Stimulated activated CD8-positive, alpha-beta memory T cell treated with anti-CD3 and anti-CD28 coated beads, Interleukin-7, amount 100 ng/mL, for 1 hour (primary cell): ENCODE measurements around the gene HEMK1.

Source experiments
- DNase-seq, 2 donors: peaks; one replicate each; pipeline ENCODE4 v3.0.0-alpha.2; 2020; ENCODE audit warnings: low read depth in 2 of 2

The HEMK1 gene

DNA sequence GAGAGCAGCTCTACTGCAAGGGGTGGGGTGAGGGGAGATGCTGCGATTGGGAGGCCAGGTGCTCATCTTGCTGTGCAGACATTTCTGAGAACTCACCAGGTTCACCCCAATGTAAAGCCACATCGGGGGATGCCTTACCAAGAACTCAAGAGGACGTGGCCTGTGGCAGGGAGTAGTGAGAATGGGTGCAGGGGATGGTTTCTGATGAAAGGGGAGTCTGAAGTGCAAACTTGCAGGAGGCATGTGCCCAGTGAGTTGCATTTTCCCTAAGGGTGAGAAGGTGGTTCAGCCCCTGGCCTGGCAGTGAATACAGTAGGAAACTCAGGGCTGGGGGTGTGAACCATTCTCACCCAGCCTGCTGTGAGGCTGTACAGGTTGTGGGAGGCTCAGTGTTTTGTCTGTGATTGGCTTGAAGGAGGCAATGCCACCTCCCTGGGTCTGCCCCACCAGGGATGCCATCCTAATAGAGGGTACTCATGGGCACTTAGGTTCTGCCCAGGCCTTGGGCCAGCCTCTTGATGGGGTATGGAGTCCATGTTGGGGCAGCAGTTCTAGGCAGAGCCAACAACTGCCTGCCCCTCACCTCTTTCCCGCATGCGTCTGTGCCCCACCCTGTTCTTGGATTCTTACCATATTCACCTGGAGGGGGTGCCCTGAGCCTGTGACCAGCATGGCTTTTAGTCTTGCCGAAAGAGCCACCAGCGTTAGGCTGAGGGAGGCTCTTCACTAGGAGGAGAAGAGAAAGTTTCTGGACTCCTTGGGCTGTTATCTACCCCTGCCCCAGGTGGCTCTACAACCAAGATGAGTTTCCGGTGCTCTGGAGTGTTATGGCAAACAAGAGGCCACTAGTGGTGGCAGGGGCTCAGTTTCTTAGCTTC, 4.5 kb downstream of the HEMK1 start:
- peak; percentile 41 to 46 for DNase-seq

DNA sequence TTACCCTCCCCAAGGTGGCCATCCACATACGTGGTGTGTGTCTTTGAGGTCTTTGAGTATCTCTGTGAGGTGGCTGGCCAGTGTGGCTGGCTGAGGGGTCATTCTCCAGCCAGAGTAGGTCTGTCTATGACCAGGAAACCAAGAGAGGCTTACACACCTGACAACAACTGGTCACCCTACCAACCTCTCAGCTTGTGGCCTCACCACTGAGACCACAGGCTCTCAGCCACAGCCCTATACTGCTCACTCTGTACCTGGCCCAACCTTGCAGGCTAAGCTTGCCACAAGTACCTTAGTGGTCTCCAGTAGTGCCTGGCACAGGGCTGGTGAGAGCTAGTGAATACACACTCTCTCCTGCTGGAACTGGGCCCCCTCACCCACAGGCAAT, 5.1 kb downstream of the HEMK1 start:
- DNase-seq: no peak

DNA sequence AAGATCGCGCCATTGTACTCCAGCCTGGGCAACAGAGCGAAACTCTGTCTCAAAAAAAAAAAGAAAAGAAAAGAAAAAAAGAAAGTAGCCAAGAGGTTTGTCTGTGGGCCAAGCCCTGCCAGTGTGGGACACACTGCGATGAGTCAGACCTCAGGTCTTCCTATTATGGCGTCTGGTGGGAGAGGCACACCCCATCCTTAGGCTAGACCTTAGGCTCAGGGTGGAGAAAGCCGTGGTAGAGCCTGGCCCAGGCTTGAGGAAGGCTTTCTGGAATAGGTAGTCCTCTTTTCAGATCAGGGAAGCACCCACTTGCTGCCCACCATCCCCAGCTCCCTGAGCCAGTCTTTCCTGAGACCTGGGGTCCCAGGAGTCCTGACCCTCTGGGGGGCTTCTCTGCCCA, 6.0 kb downstream of the HEMK1 start:
- DNase-seq: no peak

DNA sequence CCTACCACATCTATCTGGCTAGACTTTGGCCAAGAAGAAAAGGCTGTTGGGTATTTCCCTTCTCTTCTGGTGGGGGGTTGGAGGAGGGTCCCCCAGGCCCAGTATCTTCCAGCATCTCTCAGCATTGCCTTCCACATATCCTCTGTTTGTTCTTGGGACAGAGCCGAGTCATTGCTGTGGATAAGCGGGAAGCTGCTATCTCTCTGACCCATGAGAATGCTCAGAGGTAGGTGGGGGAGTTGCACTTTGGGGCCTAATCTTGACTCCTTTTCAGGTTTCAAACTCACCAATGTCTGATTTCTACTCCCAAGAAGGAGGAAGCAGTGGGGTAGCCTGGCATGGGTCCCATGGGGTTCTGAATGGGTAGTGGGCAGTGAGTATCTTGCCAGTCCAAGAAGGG, 8.0 kb downstream of the HEMK1 start:
- DNase-seq: no peak

DNA sequence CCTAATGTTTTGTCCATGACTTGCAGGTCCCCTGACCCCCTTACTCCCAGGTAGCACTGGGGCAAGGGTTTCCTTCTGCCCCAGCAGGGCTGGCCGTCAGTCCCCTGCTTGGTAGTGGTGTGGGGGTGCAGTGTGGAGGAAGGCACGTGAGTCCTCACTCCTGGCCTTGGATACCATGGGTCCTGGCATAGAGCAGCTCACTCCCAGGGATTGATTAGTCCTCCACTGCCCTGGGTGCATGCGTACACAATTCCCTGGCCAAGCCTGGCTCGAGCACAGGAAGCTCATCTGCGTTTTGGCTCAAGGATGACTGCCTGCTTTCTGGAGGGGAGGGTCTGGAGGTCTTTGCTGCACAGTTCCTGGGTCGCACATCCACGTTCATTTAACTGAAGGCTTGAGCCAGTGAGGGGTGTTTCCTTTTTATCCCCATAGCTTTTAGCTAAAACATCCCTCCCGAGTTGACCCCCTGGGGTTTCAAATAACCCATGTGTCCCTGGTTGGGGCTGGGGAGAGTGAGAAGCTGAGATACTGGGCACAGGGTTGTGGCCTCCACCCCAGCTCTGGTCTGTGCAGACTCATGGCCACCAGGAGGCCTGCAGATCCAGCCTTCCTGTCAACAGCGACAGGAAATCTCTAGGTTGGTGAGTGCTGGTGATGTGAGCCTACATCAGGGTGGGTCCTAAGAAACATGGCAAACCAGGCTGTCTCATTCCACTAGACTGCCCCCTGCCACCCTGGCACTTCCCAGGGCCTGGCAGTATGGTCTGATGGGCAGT, 11.5 kb downstream of the HEMK1 start:
- DNase-seq: no peak

DNA sequence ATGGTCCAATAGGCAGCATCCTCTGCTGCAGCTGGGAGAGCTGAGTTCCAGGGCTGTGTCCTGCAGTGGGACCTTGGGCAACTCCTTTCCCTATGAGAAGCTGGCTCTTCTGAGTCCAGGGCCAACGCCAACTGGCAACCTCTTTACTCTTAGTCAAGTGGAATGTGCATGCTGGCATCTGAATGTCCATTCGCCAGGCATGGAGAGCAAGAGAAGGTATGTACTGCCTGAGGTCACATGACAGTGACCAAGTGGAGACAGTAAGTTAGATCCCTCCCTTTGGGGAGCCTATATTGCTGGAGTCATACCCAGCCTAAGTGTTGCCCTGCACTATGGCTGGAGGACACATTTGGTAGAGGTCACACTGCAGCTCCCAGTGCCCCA, 12.1 kb downstream of the HEMK1 start:
- DNase-seq: no peak

DNA sequence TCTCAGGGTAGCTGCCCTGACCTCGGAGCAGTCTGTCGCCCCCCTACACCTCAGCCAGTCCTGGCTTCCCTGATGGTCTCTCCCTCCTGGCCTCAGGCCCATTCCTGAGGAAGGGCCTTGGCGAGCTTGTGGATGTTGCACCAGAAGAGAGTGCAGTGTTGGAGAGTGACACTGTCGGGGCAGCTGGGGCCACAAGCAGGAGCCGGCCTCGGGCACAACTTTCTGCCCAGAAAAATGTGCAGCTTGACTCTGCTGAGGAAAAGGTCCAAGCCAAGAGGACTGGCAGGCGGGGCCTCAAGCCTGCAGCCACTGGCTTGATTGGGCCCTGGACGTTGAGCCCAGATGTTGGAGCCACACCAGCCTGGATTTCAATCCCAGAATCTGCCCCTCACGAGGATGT, 12.8 kb downstream of the HEMK1 start:
- no peak for DNase-seq

DNA sequence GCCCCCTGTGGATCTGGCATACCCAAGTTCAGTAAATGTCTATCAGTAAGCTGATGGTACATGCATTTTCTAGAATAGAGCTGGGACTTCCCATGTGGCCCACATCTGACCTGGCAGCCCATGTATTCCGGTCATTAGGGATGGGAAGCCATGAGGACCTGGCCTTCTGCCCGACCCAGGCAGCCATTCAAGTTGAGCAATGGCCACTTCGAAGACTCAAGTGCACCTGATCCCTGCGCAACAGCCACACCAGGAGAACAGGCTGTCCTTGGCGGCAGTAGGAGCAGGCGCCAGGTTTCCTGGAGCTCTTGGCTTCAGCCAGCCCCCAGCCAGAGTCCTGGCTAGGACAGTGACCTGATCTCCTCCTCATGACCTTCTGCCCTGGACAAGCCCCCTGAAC, 14.6 kb downstream of the HEMK1 start:
- no peak for DNase-seq

DNA sequence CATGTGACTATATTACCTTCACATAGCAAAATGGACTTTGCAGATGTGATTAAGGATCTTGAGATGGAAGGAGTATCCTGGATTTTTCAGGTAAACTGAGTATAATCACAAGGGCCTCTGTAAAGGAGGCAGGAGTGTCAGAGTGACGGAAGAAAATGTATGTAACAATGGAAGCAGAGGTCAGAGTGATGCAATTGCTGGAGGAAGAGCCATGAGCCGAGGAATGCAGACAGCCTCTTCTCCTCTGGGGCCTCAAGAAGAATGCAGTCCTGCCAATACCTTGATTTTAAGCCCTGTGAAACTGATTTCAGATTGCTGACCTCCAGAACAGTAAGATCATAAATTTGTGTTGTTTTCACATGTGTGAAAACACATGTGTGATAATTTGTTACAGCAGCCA, 15.1 kb downstream of the HEMK1 start:
- DNase-seq: no peak

DNA sequence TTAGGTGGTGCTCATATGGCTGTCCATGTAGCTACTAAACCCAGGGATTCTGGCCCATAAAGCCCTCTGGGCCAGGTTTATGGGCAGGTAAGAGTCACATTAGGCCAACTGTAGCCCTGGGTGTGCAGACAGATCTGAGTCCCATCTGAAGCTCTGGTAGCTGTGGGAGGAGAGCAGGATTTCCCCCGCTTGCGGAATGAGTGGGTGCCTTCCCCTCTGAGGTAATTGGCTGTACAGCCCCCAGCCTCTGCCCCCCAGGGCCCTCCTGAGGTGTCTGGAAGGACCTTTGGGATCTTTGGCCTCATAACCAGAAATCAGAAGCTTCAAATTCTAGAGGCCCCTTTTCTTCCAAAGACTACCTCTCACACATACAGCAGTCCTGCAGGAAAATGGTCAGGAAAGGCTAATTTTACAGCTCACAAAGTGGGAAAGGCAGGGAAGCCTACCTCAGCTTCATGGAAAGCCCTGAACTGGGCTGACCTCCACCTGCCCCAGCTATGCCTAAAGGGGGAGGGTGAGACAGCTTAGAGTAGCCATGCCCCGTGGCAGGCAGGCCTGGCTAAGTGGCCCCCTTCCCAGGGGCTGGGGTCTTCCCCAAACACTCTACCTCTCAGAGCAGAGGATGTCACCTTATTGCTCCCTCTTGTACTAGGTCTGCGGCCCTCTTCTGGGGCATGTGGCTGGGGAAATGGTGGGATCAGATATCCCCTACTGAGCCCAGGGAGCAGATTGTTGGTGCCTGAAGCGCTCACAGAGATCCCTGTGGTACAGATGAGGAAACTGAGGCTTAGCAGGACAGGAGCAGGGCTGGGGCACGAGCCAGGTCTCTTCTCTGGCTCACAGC, 16.8 kb downstream of the HEMK1 start:
- no peak for DNase-seq

DNA sequence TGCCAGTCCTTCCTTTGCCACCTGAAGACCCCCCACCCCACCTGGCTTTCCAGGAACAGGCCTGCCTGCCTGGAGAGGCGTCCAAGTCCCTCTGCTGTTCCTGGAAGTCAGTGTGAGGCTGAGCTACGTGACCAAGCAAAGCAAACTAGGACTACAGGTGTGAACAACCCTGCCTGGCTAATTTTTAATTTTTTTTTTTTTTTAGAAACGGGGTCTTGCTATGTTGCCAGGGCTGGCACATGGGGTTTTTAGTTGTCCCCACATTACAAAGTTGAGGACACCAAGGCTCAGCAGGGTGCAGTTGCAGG, 17.4 kb downstream of the HEMK1 start:
- DNase-seq: no peak

DNA sequence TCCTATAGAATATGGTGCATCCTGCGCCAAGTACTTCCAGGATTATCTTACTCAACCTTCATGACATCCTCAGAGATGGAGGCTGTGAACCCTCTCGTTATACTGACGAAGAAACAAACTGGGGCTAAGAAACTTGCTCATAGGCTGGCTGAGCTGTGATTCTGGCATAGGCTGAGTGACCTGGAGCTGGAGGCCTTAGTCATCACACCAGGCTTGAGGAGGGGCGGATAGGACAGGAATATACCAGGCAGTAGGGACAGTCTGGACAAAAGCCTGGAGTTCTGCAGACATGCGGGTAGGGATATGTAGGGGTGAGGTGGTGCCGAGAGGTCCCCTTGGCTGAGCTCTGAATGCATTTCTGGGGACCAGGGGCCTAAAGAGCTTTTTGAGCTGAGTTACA, 18.1 kb downstream of the HEMK1 start:
- DNase-seq: no peak

DNA sequence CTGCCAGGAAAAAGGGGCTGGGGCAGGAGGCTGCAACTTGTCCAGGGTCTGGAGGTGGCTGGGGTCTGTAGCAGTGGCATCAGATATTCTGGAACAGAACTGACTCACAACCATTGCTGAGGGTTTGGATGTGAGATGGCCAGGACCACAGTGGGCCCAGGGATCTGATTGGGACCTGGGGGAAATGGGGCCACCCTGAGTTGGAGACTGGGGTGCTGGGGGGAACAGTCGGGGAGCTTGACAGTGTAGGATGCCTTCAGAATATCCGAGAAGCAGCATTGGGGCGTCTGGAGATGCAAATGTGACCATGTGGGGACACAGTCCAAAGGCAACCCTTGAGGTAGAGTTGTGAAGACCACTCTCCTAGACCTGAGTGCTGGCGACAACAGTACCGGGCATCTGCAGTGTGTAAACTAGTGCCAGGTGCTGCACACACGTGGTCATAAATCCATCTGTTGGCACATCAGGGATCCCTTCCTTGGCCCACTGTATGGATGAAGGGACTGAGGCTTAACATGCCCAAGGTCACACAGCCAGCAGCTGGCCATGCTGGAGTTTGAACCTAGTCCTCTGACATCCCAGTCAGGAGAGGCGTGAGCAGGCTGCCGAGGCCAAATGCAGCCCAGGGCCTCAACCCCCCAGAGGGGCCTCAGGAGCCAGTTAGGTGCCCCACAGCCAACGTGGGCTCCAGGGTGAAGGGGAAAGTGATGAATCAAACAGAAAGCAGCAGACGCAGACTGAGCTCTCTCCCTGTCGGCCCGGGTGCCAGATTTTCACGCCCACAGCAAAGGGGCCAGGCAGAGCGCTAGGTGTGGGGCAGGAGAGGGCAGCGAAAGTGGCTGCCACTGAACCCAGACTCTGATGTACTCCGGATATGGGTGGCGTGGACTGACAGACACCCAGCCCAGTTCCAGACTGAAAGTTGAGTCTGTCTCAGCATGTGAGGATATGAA, 18.8 kb downstream of the HEMK1 start:
- no peak for DNase-seq

DNA sequence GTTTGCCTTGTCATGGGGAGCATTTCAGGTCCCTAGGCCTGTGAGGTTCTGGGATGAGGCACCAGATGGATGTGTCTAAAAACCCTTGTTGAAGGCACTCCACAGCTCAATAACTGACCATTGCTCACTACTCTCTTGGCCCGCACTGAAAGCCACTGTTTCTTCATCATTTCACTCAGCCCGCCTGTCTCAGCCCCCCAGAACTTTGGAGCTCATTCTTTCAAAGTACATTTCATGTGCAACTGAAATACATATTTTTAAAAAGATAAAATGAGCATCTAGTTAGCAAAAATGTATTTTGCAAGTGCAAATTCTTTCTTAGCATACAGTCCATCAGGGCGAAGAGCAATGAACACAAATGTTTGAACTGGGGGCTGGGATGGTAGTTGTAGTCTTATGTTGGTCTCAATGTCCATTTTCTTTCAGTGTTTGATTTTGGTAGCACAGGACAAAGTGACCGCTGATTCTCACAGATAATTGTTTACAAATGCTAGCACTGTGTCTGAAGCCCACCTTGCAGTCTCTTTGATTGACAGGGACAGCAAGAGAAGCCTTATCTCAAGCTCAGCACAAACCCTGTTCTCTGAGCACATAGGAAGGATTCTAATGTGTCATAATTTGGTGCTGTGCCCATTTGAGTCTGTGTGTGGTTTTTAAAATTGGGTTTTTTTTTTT, 19.6 kb downstream of the HEMK1 start:
- DNase-seq: no peak

DNA sequence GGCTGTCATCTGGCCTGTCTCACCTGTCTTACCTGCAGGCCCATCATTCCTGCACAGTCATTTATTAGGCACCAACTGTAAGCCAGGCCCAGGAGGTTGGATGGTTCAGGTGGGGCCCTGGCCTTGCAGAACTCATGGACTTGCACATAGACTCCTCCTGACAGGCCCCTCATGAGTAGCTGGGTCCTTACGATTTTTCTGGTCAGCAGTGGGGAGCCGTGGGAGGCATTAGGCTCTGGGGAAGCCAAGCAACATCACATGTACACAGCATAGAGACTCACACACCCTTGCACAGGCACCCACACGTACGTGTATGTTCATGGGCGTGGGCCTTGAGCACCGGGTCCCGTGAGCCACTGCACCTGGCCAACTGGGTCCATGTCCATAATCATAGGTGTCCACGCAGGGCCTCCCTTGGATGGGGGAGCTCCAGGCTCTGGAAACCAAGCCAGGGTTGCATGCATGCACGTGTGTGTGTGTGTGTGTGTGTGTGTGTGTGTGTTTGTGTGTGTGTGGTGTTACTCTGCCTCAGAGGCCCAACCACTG, 21.9 kb downstream of the HEMK1 start:
- DNase-seq: no peak

DNA sequence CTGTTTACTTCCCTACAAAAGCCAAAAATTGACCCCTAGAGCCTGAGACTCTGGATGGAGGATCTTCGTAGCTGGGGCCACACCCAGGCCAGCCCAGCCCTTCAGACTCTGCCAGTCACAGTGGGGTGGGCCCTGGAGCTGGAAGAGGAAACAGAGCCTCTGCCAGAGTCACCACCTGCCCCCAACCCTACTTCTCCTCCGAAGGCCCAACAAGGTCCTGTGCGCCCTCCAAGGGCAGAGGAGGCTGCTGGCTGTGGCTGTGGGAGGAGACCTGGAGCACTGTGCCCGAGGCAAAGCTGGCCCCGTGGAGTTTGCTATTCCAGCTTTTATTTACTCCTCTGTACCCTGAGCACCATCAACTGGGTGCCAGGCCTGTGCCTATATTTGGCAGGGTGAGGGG, 23.2 kb downstream of the HEMK1 start:
- DNase-seq: no peak

DNA sequence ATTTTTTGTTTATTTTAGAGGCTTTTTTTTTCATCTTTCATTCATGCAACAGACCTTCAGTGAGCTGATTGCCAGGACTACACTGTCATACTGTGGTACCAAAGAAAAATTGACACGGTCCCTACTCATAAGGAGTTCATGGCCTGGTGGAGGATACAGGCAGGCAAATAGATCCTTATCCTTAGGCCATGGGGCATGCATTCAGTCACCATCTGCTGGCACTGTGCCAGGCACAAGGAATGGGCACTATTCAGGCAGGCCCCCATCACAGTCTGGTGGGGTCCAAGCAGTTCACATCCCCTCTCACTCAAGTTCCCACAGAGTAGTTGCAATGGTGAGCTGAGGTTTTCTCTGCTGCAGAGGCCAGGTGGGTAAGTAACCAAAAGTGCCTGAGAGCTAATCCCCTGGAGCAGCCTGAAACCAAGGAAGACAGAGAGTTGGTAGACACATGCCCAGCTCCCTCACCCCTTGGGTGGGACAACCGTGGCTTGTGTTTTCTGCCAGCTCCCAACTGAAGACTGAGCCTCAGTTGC, 25.0 kb downstream of the HEMK1 start:
- no peak for DNase-seq

DNA sequence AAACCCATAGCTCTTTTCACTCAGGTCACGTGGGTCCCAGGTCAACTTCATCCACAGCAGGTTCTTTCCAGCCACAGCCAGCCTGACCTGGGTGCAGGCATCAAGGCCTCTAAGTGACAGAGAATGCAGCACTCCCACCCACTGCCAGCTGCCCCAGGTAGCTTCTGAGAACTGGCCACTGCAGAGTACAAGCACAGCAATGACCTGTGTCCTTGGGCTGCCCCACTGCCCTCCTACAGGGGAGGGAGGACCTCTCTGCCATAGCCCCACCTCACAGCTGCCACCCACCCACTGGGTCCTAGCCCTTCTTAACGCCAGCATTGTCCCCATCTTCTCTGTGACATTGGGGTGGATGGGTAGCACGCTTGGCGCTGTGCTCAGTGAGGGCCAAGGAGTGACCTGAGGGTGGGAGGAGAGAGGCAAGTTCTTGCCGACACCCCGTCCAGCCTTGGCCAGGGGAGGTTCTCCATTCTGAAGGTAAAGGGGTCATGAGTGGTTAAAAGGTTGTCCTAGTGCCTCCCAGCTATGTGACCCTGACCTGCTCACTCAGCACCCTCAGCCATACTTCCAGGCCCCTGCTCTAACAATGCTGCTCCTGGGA, 29.9 kb downstream of the HEMK1 start:
- DNase-seq: no peak

DNA sequence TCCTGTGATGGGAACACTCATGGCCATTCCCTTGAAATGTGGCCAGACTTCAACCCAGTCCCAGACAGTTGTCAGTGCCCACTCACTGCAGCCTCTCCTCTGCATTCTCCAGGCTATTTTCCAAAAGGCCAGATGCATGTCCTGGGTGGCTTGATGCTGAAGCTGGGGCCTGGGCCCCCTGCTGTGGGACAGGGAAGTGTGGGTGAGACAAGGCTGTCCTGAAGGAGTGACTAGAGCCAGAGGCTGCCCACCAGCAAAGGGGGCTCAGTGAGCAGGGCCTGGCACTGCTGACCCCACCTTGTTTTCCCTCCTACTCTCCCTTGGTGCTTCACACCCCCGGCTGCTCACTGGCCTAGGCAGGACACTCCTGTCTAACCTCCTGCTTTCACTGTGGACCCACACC, 30.4 kb downstream of the HEMK1 start:
- DNase-seq: no peak
